H1 (cell line): ENCODE results near the gene DDI2. TPM values are rescaled to one million over a fixed set of nuclear protein-coding genes. Genes with fewer than 3 reads are reported as not detected.

Source experiments
- polyA plus RNA-seq, 7 experiments: library from polyadenylated mRNA; depleted of rRNA in 3 of 7; stranded (reverse) in 5 of 7; unstranded in 2 of 7; fragments of >200 nt in 5 of 7; fragments of 200-250 nt in 2 of 7; gene quantifications; 1 replicate in 5 of 7; 2 replicates in 1 of 7; 4 replicates in 1 of 7; pipeline versions ENCODE4 v1.2.1 to v1.2.3, GENCODE V29; 2011 to 2013; ENCODE audit warnings: missing spikeins in 2 of 7, mixed read lengths in 2 of 7
- small RNA-seq: library from polyadenylated mRNA; stranded (forward); fragments of <200 nt; extraction: miRNeasy Mini kit (QIAGEN cat#:217004); gene quantifications from one replicate; pipeline ENCODE3, GENCODE V24; 2013; ENCODE audit not compliant: insufficient read depth
- total RNA-seq: library from RNA; stranded (reverse); fragmentation: NEBNext Ultra II Directional; extraction: Animal tissue kit (Norgen Biotek cat#: 25700); gene quantifications from 2 replicates; pipeline ENCODE4 v1.2.1, GENCODE V29; 2021

The DDI2 gene
- total and polyA plus RNA-seq, 2 of the 8 experiments (the other 6 are each of a cell fraction or from before 2014, with no cell fraction given), result 7.7 to 38.3 TPM

Small RNA genes within 50 kb of the gene (small RNA-seq; reads per million reads assigned to genes)
- gene AL121992.2 (not detected), gene CD24P1 (not detected), gene RNU7-179P (not detected)

Other genes starting within 250 kb of the DDI2 start
- gene EFHD2, start 207.6 kb upstream of the DDI2 start, total RNA-seq, result 23.5 and 25.1 TPM in 2 replicates
- 24.4 and 30.8 TPM in 2 replicates for gene EFHD2, start 207.6 kb upstream of the DDI2 start, polyA plus RNA-seq (2011; rRNA removed)
- 0.09 TPM in 1 of 2 replicates, not detected in the other for gene CTRC, start 179.0 kb upstream of the DDI2 start, total RNA-seq
- not detected in 2 replicates for gene CTRC, start 179.0 kb upstream of the DDI2 start, polyA plus RNA-seq (2011; rRNA removed)
- not detected in 2 replicates for gene CELA2A, start 160.7 kb upstream of the DDI2 start, total RNA-seq
- not detected in 2 replicates for gene CELA2A, start 160.7 kb upstream of the DDI2 start, polyA plus RNA-seq (2011; rRNA removed)
- not detected in 2 replicates for gene CELA2B, start 141.4 kb upstream of the DDI2 start, total RNA-seq
- not detected in 2 replicates for gene CELA2B, start 141.4 kb upstream of the DDI2 start, polyA plus RNA-seq (2011; rRNA removed)
- 14.8 and 15.2 TPM in 2 replicates for gene CASP9, start 93.2 kb upstream of the DDI2 start, total RNA-seq
- gene CASP9, start 93.2 kb upstream of the DDI2 start, polyA plus RNA-seq (2011; rRNA removed), result 32.2 and 36.3 TPM in 2 replicates
- gene DNAJC16, start 90.6 kb upstream of the DDI2 start, total RNA-seq, result 20.6 and 23.3 TPM in 2 replicates
- gene DNAJC16, start 90.6 kb upstream of the DDI2 start, polyA plus RNA-seq (2011; rRNA removed), result 4.8 and 7.9 TPM in 2 replicates
- 5.7 and 5.8 TPM in 2 replicates for gene AGMAT, start 32.4 kb upstream of the DDI2 start, total RNA-seq
- 3.7 and 4.5 TPM in 2 replicates for gene AGMAT, start 32.4 kb upstream of the DDI2 start, polyA plus RNA-seq (2011; rRNA removed)
- gene PLEKHM2, start 66.9 kb downstream of the DDI2 start, total RNA-seq, result 47.6 and 47.9 TPM in 2 replicates
- gene PLEKHM2, start 66.9 kb downstream of the DDI2 start, polyA plus RNA-seq (2011; rRNA removed), result 38.3 and 52.7 TPM in 2 replicates
- 0.48 and 0.50 TPM in 2 replicates for gene SLC25A34, start 118.8 kb downstream of the DDI2 start, total RNA-seq
- gene SLC25A34, start 118.8 kb downstream of the DDI2 start, polyA plus RNA-seq (2011; rRNA removed), result 0.62 and 0.75 TPM in 2 replicates
- 0.21 and 0.32 TPM in 2 replicates for gene TMEM82, start 125.0 kb downstream of the DDI2 start, total RNA-seq
- gene TMEM82, start 125.0 kb downstream of the DDI2 start, polyA plus RNA-seq (2011; rRNA removed), result 2.1 and 3.5 TPM in 2 replicates
- gene FBLIM1, start 141.3 kb downstream of the DDI2 start, total RNA-seq, result 63.2 and 66.6 TPM in 2 replicates
- gene FBLIM1, start 141.3 kb downstream of the DDI2 start, polyA plus RNA-seq (2011; rRNA removed), result 66.7 and 99.1 TPM in 2 replicates
- 3.4 and 3.9 TPM in 2 replicates for gene UQCRHL, start 190.2 kb downstream of the DDI2 start, total RNA-seq
- 2.6 and 3.7 TPM in 2 replicates for gene UQCRHL, start 190.2 kb downstream of the DDI2 start, polyA plus RNA-seq (2011; rRNA removed)
- gene SPEN, start 230.2 kb downstream of the DDI2 start, total RNA-seq, result 47.6 and 52.1 TPM in 2 replicates
- gene SPEN, start 230.2 kb downstream of the DDI2 start, polyA plus RNA-seq (2011; rRNA removed), result 12.5 and 13.6 TPM in 2 replicates